ENCODE measurements around the gene OTX2. TPM values are rescaled to one million over a fixed set of nuclear protein-coding genes. Genes with fewer than 3 reads are reported as not detected.

The OTX2 gene
- total RNA-seq, 1 experiment from 2014 or later: not detected

- Histone ChIP-seq H3K27ac (ENCODE audit: low read depth, low read length) (no peak overlapping the region), H3K36me3 (ENCODE audit: control insufficient read depth in 1 of 2, insufficient read depth in 2 of 2, low read length in 2 of 2) (no peaks in the 10 kb centered on the region), H3K9ac (ENCODE audit: low read length) (no peak overlapping the region), H3K9me3 (ENCODE audit: control insufficient read depth in 1 of 2, insufficient read depth in 1 of 2, low read depth in 1 of 2, low read length in 2 of 2) (no peaks in the 10 kb centered on the region), H3K27me3 (ENCODE audit: insufficient read depth, low read length) (peaks cover 54% of the 10 kb centered on the region), H2AFZ (ENCODE audit: low read depth, low read length, poor library complexity, severe bottlenecking) (no peak overlapping the region), H3K79me2 (ENCODE audit: insufficient read depth, low read length) (no peaks in the 10 kb centered on the region), H3K4me1 (ENCODE audit: control insufficient read depth in 1 of 2, insufficient read depth in 2 of 2, low read length in 2 of 2) (no peaks in the 10 kb centered on the region), H4K20me1 (ENCODE audit: insufficient read depth) (no peaks in the 10 kb centered on the region), H3K4me2 (ENCODE audit: low read length) (no peak overlapping the region), H3K9me2 (ENCODE audit: insufficient read depth) (no peaks in the 10 kb centered on the region), H3K4me3 (replicated peaks in 1 of 2; ENCODE audit: low read depth in 1 of 2, low read length in 2 of 2) (no peak overlapping the region)
- POLR2A ChIA-PET: no interaction called here
- BruUV-seq (replicated peaks): no TSS peak
- intact Hi-C loops (cut with micrococcal nuclease): no loop called here
- TF ChIP-seq ZBTB33 (IDR thresholded peaks at IDR 0.05; ENCODE audit: extremely low read depth, insufficient replicate concordance, low read length) (no peak), JUND (IDR thresholded peaks at IDR 0.05) (no peak), POLR2A (IDR thresholded peaks at IDR 0.05; ENCODE audit: borderline replicate concordance, extremely low read depth, insufficient read depth, insufficient read length) (no peak), ZNF274 (IDR thresholded peaks at IDR 0.05; ENCODE audit: low read depth, low read length) (no peak), EGR1 (IDR thresholded peaks at IDR 0.05; ENCODE audit: low read depth) (no peak), EZH2phosphoT487 (IDR thresholded peaks at IDR 0.05; ENCODE audit: borderline replicate concordance) (no peak), TCF7L2 (IDR thresholded peaks at IDR 0.05; ENCODE audit: borderline replicate concordance, extremely low read depth, insufficient read depth, insufficient read length) (no peak), YY1 (IDR thresholded peaks at IDR 0.05; ENCODE audit: extremely low read depth, insufficient replicate concordance, low read depth, low read length) (no peak), ATF3 (IDR thresholded peaks at IDR 0.05) (no peak)
- DNase-seq (ENCODE audit: low read depth, low spot score) (no peak), ATAC-seq (no peak)
- RAD21 ChIA-PET (ENCODE audit: low non-redundant PET in 1 of 2, low total read pairs in 2 of 2, uncharacterized antibody in 2 of 2, unreplicated experiment in 2 of 2): no interaction called here
- CTCF ChIA-PET: interaction anchor here (0.7 kb wide), 1 partner anchor 9 kb away, joined by 5 read pairs; no protein-coding TSS in a partner anchor
These were observed 46.9 kb upstream of the OTX2 start for GRCh38 chr14:56857216-56857615.
